ENCODE measurements around the gene ZBED1. TPM values are rescaled to one million over a fixed set of nuclear protein-coding genes. Genes with fewer than 3 reads are reported as not detected.

The ZBED1 gene
- polyA plus RNA-seq, 1 donor (not counting 4 experiments of a cell fraction or from before 2014, with no cell fraction given), result 9.0 TPM

- Histone ChIP-seq H3K9me3 (ENCODE audit: control insufficient read depth, low read depth, low read length) (no peaks in the 10 kb centered on the region), H3K27me3 (ENCODE audit: control insufficient read depth, extremely low read depth, insufficient read depth, low read length) (no peaks in the 10 kb centered on the region), H3K27ac (ENCODE audit: control insufficient read depth, insufficient read depth, low read length) (no peak overlapping the region), H3K4me2 (ENCODE audit: control insufficient read depth, extremely low read depth, insufficient read depth, low read depth, low read length) (no peak overlapping the region), H3K4me1 (ENCODE audit: control insufficient read depth, extremely low read depth, insufficient read depth, low read length) (no peaks in the 10 kb centered on the region), H2AFZ (ENCODE audit: control insufficient read depth, low read length) (no peak overlapping the region), H4K20me1 (ENCODE audit: control insufficient read depth, extremely low read depth, insufficient read depth, low read length) (no peaks in the 10 kb centered on the region), H3K4me3 (ENCODE audit: control insufficient read depth in 2 of 3, extremely low read depth in 1 of 3, insufficient read depth in 2 of 3, low read depth in 1 of 3, low read length in 3 of 3) (no peak overlapping the region), H3K9me1 (ENCODE audit: control insufficient read depth, extremely low read depth, insufficient read depth, low read length) (no peaks in the 10 kb centered on the region), H3K79me2 (ENCODE audit: control insufficient read depth, insufficient read depth, low read length) (no peaks in the 10 kb centered on the region), H3K9ac (ENCODE audit: control insufficient read depth, extremely low read depth, insufficient read depth, low read length) (no peak overlapping the region), H3K36me3 (ENCODE audit: control insufficient read depth in 2 of 2, extremely low read depth in 1 of 2, insufficient read depth in 2 of 2, low read length in 2 of 2) (peaks cover 0 to 7% of the 10 kb centered on the region in 2 experiments)
- no peak for FAIRE-seq
- dilution Hi-C loops (cut with MboI; ENCODE audit: extremely low pct_ligation_motif_present, low sequenced_read_pairs), result no loop called here
- no peak for DNase-seq (ENCODE audit: low read depth, low spot score)
- TF ChIP-seq EZH2 (IDR thresholded peaks at IDR 0.05; ENCODE audit: low read length) (no peak), CTCF (optimal IDR thresholded peaks at IDR 0.05 in 1 of 3, IDR thresholded peaks at IDR 0.05 in 1 of 3, conservative IDR thresholded peaks at IDR 0.05 in 1 of 3; ENCODE audit: extremely low read depth in 1 of 3, insufficient read depth in 2 of 3, low read length in 3 of 3) (no peak)
Measured at GRCh38 chrX:2439613-2440012, 61.2 kb downstream of the ZBED1 start.

Other genes with a start within 250 kb of the ZBED1 start
- gene DHRSX, start within 50 bp of the ZBED1 start, polyA plus RNA-seq, result 20.4 to 34.5 TPM (median 25.7 TPM) in 3 replicates
- gene CD99, start 190.3 kb upstream of the ZBED1 start, polyA plus RNA-seq, result 33.8 to 165 TPM (median 74.4 TPM) in 3 replicates

Data from keratinocyte (primary cell).